ENCODE measurements around the gene PNRC2.
"Not testable (repeated sequence)": the region's sequence is repeated elsewhere in the genome, so short reads cannot be mapped to it uniquely, and the experiment has no call there.

The PNRC2 gene

DNA sequence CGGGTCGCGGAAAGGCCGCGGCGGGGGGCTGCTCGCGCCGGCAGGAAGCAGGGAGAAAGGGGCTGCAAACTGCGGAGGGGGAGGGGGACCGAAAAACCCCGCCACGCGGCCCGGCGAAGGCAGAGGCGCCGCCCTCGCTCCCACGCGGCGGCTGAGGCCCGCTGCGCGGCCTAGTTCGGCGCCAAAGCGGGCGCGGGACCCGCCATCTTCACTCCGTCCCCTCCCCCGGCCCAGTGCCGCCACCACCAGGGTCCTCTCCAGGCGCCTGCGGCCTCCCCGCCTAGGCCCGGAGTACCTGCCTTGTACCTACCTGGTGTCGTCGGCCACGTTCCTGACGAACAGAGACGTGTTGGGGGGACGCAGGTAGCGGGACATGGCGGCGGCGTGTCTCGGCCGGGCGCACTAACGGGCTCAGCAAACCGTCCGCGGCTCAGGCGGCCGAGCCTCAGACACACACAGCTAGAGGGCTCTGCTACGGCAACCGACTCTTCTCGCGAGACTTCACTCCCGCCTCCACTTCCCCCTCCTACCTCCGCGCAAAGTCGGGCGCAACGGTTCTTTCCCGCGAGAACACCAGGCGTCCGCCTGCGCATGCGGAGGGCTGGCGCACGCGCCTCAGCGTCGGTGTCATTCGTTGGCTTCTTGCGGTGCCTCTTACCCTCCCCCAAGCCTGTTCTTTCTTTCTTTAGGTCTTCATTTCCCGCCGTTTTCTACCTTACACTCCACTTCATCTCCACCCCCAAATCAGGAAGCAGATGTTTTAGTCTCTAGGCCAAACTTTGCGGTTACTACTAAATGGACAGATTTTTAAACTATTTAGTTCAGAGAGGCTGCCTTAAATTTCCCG is 20.5 kb downstream of the PNRC2 start, which contains the start of gene SRSF10:
Gene SRSF10, minus strand, starts transcription at position 447 of the 847 bp plus-strand sequence. Its CDS starts 72 bp downstream, at position 375.
- H3K27ac ChIP-seq, result peak within 1 kb of the TSS; percentile 88 to 100 (median 97)
- H3K4me3 ChIP-seq, result peak within 1 kb of the TSS; percentile 58 to 97 (median 84)

DNA sequence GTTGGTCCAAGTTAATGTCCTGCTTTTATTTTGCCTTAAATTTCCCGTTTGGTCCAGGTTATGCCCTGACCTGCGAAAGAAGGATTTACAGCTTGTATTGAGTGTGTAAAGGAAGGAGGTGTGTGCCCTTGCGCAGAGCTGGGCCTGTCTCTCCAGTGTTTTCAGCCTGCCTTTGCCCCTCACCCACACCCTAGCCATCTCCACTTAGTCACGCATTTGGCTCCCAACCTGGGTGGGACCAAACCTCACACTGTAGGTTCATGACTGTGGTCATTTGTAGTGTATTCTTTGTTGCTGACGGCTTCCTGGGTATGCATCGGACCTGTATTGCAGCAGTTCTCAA is 21.1 kb downstream of the PNRC2 start:
- Histone ChIP-seq H3K27ac (peak overlapping the region; percentile 26 to 100 (median 97)), H3K4me3 (peak overlapping the region; percentile 58 to 97 (median 84))

DNA sequence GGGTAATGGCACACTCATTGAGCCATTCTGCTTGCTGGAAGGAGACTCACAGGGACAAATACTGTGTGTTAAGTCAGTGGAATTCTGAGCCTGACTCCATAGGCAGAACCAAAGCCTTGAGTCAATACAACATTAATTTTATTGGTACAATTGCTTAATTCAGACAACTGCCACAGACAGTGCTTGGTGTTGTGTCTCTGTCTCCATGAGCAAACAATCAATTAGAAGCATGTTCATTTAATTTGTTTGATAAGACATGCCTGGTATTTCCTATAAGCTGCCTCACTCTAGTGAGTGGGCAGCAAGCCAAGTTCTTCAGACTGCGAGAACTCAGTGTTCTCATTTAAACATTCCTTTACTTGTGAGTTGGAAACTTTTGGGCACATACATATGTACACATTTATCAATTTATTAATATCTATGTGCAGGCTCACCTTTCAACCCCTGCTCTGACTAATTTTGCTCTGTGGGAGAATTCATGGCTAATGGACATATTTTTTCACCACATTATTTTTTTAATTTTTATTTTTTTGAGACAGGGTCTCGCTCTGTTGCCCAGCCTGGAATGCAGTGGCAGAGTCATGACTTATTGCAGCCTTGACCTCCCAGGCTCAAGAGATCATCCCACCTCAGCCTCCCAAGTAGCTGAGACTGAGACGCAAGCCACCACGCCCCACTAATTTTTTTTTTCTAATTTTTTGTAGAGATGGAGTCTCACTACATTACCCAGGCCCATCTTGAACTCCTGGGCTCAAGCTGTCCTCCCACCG is 25.0 kb downstream of the PNRC2 start:
- peak overlapping the region in 1 of 21 experiments; percentile 12 for H3K27ac ChIP-seq
- no peak overlapping the region for H3K4me3 ChIP-seq

DNA sequence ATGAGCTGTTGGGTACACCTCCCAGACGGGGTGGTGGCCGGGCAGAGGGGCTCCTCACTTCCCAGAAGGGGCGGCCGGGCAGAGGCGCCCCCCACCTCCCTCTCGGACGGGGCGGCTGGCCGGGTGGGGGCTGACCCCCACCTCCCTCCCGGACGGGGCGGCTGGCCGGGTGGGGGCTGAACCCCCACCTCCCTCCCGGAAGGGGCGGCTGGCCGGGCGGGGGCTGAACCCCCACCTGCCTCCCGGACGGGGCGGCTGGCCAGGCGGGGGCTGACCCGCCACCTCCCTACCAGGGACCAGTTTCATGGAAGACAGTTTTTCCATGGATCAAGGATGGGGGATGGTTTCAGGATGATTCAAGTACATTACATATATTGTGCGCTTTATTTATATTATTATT is 27.4 kb downstream of the PNRC2 start:
- not testable (repeated sequence) for H3K4me3 ChIP-seq, H3K27ac ChIP-seq

DNA sequence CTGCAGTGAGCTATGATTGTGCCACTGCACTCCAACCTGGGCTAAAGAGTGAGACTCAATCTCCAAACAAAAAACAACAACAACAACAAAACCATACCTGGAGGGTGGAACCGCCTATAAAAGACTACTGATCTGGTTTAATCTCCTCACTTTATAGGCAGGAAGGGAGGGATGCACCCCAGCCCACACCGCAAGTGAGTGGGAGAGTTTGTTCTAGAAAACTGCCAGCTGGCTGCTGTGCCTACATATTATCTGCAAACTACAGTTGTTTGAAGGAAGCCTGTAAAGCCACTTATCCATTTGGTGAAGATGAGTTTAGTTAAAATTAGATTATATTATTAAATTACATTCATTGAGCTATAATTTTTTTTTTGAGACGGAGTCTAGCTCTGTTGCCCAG is 29.6 kb downstream of the PNRC2 start:
- Histone ChIP-seq H3K4me3 (no peak overlapping the region), H3K27ac (no peak overlapping the region)

DNA sequence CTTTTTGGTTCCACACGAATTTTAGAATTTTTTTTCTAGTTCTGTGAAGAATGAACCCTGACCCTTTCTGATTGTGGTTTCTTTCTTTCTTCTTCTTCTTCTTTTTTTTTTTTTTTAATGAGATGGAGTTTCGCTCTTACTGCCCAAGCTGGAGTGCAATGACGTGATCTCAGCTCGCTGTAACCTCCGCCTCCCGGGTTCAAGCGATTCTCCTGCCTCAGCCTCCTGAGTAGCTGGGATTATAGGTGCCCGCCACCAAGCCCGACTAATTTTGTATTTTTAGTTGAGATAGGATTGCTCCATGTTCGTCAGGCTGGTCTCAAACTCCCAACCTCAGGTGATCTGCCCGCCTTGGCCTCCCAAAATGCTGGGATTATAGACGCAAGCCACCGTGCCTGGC is 32.4 kb downstream of the PNRC2 start:
- not testable (repeated sequence) for H3K27ac ChIP-seq, H3K4me3 ChIP-seq

DNA sequence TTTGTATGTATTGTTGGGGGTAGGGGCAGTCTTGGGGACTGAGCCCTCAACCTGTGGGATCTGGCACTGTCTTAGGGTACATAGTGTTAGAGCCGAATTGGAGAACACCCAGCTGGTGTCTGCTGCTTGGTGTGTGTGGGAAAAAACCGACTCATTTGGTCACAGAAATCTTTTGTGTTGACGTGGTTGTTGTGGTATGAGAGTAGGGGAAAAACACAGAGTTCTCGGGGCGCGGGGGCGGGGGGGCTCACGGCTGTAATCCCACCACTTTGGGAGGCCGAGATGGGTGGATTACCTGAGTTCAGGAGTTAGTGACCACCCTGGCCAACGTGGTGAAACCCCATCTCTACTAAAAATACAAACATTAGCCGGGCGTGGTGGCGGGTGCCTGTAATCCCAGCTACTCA is 35.8 kb downstream of the PNRC2 start:
- Histone ChIP-seq H3K4me3 (no peak overlapping the region), H3K27ac (no peak overlapping the region)

DNA sequence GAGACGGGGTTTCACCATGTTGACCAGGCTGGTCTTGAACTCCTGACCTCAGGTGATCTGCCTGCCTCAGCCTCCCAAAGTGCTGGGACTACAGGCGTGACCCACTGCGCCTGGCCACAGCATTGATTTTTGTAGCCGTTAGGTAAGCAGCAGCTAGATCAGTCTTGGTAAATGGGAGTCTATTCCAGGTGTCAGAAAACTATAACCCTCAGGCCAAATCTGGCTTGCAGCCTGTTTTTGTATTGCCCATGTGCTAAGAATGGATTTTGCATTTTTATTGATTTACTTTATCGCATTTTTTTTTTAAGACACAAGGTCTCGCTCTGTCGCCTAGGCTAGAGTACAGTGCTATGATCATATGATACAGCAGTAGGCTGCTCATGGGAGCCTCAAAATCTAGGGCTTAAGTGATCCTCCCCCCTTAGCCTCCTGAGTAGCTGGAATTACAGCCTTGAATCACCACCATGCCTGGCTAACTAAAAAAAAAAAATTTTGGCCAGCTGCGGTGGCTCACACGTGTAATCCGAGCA is 37.1 kb downstream of the PNRC2 start:
- Histone ChIP-seq H3K4me3 (no peak overlapping the region), H3K27ac (no peak overlapping the region)

DNA sequence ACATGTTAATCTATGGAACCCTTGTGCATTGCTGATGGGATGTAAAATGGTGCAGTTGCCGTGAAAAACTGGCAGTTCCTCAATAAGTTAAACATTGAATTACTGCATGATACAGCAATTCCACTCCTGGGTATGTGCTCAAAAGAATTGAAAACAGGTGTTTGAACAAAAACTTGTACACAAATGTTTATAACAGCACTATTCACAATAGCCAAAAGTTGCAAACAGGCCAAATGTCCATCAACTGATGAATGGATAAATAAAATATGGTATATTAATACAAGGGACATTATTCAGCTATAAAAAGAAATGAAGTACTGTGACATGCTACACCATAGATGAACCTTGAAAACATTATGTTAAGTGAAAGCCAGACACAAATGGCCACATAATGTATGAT is 38.2 kb downstream of the PNRC2 start:
- H3K27ac ChIP-seq, result no peak overlapping the region
- no peak overlapping the region for H3K4me3 ChIP-seq

DNA sequence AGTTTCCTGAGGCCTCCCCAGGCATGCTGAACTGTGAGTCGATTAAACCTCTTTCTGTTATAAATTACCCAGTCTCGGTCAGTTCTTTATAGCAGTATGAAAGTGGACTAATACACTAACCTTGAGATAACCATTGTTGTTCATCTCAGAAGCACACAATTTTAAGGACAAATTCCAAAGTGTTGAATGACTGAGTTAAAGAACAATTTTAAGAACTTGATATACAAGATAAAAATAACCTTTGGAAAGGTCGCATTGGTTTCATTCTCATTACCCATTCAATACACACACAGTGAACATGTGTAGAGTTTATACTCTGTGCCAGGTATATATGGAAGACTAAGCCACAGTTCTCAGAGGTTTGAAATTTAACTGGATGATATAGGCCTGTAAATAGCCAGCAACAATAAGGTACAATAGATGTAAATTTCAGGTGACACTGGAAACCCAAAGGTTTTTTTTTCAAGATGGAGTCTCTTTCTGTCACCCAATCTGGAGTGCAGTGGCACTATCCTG is 39.6 kb downstream of the PNRC2 start:
- Histone ChIP-seq H3K4me3 (no peak overlapping the region), H3K27ac (no peak overlapping the region)

DNA sequence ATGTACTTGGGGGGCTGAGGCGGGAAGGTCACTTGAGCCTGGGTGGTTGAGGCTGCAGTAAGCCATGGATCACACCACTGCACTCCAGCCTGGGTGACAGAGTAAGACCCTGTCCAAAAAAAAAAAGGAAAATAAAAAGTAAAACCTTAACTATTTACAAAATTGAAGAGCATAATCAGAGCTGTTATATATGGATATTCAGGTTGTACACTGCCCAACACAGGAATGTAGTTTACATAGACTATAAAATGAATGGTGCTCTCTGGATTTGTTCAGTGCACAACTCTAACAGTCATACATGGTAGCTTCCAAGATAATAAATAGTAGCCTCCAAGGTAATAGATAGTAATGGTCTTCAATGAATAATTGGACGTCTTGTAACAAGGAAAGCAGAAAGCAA is 43.1 kb downstream of the PNRC2 start:
- Histone ChIP-seq H3K4me3 (no peak overlapping the region), H3K27ac (no peak overlapping the region)

DNA sequence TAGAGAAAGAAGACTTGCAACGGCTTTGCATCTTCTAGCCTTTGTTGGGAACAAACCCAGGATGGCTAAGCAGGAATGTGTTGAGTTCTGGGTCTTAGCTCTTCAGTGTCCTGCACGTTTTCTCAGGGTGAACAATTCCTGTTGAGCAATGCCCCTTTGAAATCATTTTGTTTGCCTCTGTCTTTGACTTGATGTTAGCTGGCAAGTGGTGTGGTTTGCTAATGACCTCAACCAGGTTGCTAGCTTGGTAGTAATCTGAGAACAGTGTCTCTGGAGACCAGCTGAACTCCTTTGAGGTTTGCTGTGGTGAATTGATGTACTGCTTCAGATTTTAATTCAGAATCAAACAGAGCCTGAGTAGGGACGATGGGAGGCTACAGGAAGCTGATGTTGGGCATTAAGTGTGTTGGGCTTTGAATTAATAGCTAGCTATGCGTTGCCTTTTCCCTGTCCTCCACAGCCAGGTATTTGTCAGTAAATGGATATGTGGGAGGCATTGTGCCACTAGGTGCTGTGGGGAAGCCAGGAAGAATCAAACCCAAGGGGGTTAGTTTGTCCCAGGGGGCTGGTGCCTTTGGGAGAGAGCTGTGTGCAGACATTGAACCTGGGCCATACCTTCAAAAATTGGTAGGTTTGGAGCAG is 43.8 kb downstream of the PNRC2 start:
- no peak overlapping the region for H3K27ac ChIP-seq
- no peak overlapping the region for H3K4me3 ChIP-seq

DNA sequence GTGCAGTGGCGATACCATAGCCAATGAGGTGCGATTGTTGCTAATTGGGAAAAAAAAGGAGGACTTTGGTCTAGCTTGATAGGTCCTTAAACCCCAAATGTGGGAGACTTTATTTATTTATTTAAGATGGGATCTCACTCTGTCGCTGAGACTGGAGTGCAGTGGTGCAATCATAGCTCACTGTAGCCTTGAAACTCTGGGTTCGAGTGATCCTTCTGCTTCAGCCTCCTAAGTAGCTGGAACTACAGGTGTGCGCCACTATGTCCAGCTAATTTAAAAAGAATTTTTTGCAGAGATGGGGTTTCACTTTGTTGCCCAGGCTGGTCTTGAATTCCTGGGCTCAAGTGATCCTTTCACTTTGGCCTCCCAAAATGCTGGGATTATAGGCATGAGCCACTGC is 44.5 kb downstream of the PNRC2 start:
- Histone ChIP-seq H3K4me3 (no peak overlapping the region), H3K27ac (no peak overlapping the region)

DNA sequence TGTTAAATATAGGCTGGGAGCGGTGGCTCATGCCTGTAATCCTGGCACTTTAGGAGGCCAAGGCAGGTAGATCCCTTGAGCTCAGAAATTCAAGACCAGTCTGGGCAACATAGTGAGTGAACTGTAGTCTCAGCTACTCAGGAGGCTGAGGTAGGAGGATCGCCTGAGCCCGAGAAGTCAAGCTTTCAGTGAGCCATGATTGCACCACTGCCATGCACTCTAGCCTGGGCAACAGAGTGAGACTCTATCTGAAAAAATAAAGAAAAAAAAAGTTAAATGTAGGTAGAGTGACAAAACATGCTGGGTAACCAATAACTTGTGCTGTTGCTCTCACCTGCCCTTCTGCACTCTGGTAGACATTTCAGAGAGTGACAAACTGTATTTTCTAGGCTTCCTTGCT is 45.5 kb downstream of the PNRC2 start:
- no peak overlapping the region for H3K27ac ChIP-seq
- no peak overlapping the region for H3K4me3 ChIP-seq

DNA sequence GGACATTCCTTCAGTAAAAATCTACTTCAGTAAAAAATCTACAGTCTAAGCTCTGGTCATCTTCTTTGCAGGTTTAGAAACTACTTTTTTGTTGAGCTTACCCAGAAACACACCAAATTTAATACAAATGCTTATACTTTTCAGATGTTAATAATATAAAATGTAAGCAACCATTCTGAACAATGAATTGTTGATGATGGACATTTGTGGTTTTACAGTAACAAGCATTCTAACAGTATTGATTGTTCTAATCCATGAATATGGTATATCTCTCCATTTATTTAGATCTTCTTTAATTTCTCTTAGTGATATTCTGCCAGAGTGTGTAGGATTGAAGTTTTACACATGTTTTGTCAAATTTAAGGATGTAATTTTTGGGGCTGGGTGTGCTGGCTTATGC is 47.5 kb downstream of the PNRC2 start:
- Histone ChIP-seq H3K4me3 (no peak overlapping the region), H3K27ac (no peak overlapping the region)

DNA sequence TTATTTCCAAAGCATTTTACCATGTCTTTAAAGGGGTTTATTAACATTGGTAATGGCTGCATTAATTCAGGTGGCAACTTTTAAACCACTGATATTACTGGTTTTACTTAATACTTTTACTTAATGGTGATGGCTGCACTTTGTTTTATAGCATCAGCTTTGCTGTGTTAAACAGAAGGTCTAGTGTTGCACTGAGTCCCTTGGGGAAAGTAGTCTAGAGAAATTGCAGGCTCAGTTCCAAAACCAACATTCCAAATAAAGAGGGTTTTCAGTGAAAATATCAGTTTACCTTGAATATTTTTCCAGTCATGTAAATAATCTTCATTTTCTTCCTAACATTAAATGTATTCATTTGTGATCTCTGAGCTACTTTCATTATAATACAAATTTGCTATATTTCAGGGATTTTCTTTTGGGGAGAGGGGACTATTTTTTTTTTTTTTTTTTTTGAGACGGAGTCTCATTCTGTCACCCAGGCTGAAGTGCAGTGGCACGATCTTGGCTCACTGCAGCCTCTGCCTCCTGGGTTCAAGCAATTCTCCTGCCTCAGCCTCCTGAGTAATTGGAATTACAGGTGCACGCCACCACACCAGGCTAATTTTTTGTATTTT is 49.1 kb downstream of the PNRC2 start:
- H3K27ac ChIP-seq, result peak overlapping the region in 1 of 21 experiments; percentile 13
- not testable (repeated sequence) for H3K4me3 ChIP-seq

DNA sequence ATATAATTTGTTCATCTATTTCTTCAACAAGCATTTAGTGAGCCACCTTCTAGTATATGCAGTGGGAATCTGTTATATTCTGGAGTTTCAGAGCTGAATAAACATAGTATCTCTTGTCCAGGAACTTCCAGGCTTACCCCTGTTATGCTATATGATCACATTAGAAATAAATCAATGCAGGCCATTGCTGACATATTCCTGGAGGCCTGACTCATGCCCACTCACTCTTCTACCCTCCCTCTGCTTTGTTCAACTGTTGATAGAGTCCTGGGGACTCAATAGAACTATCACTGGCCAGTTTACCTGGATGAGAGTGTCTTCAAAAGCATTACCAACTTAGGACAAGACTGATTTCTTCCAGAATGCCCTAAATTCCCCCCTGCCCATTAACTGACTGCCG is 49.8 kb downstream of the PNRC2 start:
- H3K4me3 ChIP-seq, result no peak overlapping the region
- peak overlapping the region in 1 of 21 experiments; percentile 10 for H3K27ac ChIP-seq

DNA sequence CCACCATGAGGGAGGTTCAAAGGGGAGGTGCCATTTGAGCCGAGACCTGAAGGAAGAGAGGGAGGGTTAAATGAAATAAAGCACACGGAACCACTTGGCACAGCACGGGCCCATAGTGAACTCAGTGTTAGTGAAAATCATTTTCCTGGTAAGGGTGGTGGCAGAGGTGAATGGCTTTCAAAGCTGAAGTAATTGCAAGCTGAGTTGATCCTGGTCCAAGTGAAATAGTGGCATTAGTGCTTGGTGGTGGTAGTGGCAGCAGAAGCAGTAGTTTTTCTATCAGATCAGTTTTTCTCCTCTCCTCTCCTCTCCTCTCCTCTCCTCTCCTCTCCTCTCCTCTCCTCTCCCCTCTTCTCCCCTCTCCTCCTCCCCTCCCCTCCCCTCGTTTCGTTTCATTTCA is 51.0 kb downstream of the PNRC2 start:
- no peak overlapping the region for H3K27ac ChIP-seq

DNA sequence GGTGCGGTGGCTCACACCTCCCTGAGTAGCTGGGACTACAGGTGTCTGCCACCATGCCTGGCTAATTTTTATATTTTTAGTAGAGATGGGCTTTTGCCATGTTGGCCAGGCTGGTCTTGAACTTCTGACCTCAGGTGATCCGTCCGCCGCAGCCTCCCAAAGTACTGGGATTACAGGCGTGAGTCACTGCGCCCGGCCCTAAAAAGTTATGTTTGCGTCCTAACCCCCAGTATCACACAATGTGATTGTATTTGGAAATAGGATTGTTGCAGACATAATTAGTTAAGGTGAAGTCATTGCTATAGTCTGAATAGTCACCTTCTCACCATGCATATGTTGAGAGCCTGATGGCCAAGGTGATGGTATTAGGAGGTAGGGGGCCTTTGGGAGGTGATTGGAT is 53.2 kb downstream of the PNRC2 start:
- H3K4me3 ChIP-seq, H3K27ac ChIP-seq: not testable (repeated sequence)

More for the DNA sequence above, 51.0 kb downstream of the PNRC2 start:
- H3K4me3 ChIP-seq, result no peak overlapping the region
